HEK293T (cell line): ENCODE measurements around the gene MUC20.
"Not testable (repeated sequence)": the region's sequence is repeated elsewhere in the genome, so short reads cannot be mapped to it uniquely, and the experiment has no call there.

ENCODE experiments used
- CTCF ChIA-PET: fragments of 350-600 bp; formaldehyde crosslinking; extraction: SDS; loops from one replicate; lab custom pipeline; 2021; ENCODE audit warnings: antibody characterized with exemption, inconsistent platforms; lab: Yijun Ruan, JAX
- POLR2A ChIA-PET: fragments of 350-600 bp; formaldehyde crosslinking; extraction: SDS; loops from one replicate; lab custom pipeline; 2020; ENCODE audit warnings: antibody characterized with exemption, inconsistent platforms; lab: Yijun Ruan, JAX
- DNase-seq: peaks from one replicate; pipeline ENCODE4 v3.0.0; 2012; ENCODE audit warnings: mixed read lengths; ENCODE audit errors: extremely low spot score
- ARNT ChIP-seq: fragments of 450-650 bp; IDR thresholded peaks from 2 replicates; pipeline ENCODE4 v1.6.1; 2017; ENCODE audit warnings: mild to moderate bottlenecking
- BHLHE40 ChIP-seq: fragments of 450-650 bp; IDR thresholded peaks from 2 replicates; pipeline ENCODE4 v1.6.1; 2016; ENCODE audit warnings: mild to moderate bottlenecking, moderate library complexity, borderline replicate concordance
- CTBP1 ChIP-seq: fragments of 450-650 bp; IDR thresholded peaks from 2 replicates; pipeline ENCODE4 v1.6.1; 2016; ENCODE audit warnings: borderline replicate concordance
- ELF4 ChIP-seq: fragments of 450-650 bp; IDR thresholded peaks from 2 replicates; pipeline ENCODE4 v1.6.1; 2017; ENCODE audit warnings: antibody characterized with exemption
- FOXA1 ChIP-seq: fragments of 450-650 bp; IDR thresholded peaks from 2 replicates; pipeline ENCODE4 v1.6.1; 2016; ENCODE audit warnings: mild to moderate bottlenecking
- FOXK2 ChIP-seq: fragments of 450-650 bp; IDR thresholded peaks from 2 replicates; pipeline ENCODE4 v1.6.1; 2016; ENCODE audit warnings: mild to moderate bottlenecking
- FOXM1 ChIP-seq: fragments of 450-650 bp; IDR thresholded peaks from 2 replicates; pipeline ENCODE4 v1.6.1; 2017; ENCODE audit warnings: mild to moderate bottlenecking, borderline replicate concordance
- HDGF ChIP-seq: fragments of 450-650 bp; IDR thresholded peaks from 2 replicates; pipeline ENCODE4 v1.6.1; 2017; ENCODE audit warnings: antibody characterized with exemption, borderline replicate concordance
- L3MBTL2 ChIP-seq: fragments of 450-650 bp; conservative IDR thresholded peaks from 2 replicates; pipeline ENCODE4 v1.6.1; 2016; ENCODE audit warnings: mild to moderate bottlenecking
- LEF1 ChIP-seq: fragments of 450-650 bp; IDR thresholded peaks from 2 replicates; pipeline ENCODE4 v1.6.1; 2017; ENCODE audit warnings: mild to moderate bottlenecking, borderline replicate concordance
- NFRKB ChIP-seq: fragments of 450-650 bp; IDR thresholded peaks from 2 replicates; pipeline ENCODE4 v1.6.1; 2016; ENCODE audit warnings: mild to moderate bottlenecking, moderate library complexity
- PKNOX1 ChIP-seq: fragments of 450-650 bp; IDR thresholded peaks from 2 replicates; pipeline ENCODE4 v1.6.1; 2016
- SP1 ChIP-seq: fragments of 450-650 bp; IDR thresholded peaks from 2 replicates; pipeline ENCODE4 v1.6.1; 2017
- SUZ12 ChIP-seq: fragments of 450-650 bp; IDR thresholded peaks from 2 replicates; pipeline ENCODE4 v1.6.1; 2016; ENCODE audit warnings: mild to moderate bottlenecking
- TARDBP ChIP-seq: fragments of 450-650 bp; IDR thresholded peaks from 2 replicates; pipeline ENCODE4 v1.6.1; 2016
- ZNF384 ChIP-seq: fragments of 450-650 bp; IDR thresholded peaks from 2 replicates; pipeline ENCODE4 v1.6.1; 2016

The MUC20 gene

DNA sequence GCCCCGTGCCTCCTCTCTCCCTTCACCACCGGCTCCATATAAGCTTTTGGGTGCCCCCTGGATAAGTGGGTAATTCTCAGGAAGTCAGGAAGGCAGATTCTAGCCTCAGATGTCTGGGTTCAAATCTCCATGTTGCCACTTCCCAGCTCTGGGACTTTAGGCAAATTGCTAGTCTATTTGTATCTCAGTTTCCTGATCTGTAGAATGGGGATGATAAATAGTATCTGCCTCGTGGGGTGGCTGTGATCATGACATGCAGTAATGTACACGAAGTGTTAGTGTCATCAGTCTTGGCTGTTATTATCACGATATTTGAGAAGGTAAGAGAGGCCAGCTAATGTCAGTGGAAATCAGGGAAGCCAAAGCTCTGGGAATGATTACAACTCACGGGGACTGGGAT is 47.6 kb downstream of the MUC20 start:
- CTCF ChIA-PET, result no interaction called here
- POLR2A ChIA-PET, result no interaction called here

DNA sequence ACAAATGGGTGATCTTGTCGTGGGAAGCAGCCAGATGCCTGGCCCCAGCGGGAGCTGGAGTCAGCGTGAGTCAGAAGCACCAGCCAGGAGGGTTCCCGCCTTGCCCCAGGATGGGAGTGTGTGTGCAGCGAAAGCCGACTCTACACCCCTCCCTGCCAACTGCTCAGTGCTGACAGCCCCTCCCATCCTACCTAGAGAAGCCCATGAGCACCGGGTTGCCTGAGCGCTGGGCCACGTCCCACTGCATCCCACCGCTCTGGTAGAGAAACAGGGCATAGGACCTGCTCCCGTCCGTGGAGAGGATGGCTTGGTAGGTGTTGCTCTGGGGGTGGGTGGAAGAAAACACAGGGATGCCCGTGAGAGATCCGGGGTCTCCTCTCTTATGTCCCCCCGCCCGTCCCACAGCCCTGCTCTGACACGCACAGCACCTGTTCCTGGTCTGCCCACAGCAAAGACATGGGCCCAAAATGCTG is 48.1 kb downstream of the MUC20 start:
- ChIA-PET CTCF (no interaction called here), POLR2A (no interaction called here)

More for the DNA sequence above, 47.6 kb downstream of the MUC20 start:
- no peak for TF ChIP-seq PKNOX1
- no peak for TF ChIP-seq FOXK2
- no peak for TF ChIP-seq FOXA1
- no peak for TF ChIP-seq L3MBTL2
- no peak for TF ChIP-seq TARDBP
- no peak for TF ChIP-seq CTBP1
- TF ChIP-seq LEF1, result no peak
- TF ChIP-seq ARNT, result no peak
- no peak for TF ChIP-seq SP1
- TF ChIP-seq BHLHE40, result no peak
- no peak for DNase-seq

GRCh38 chr3:195769551-195769950 is 48.8 kb downstream of the MUC20 start:
- POLR2A ChIA-PET, result no interaction called here
- DNase-seq, result no peak
- no peak for TF ChIP-seq ZNF384
- no peak for TF ChIP-seq TARDBP
- no peak for TF ChIP-seq PKNOX1
- TF ChIP-seq ELF4, result no peak
- TF ChIP-seq LEF1, result no peak
- no peak for TF ChIP-seq FOXA1
- no peak for TF ChIP-seq FOXK2
- no peak for TF ChIP-seq ARNT
- no peak for TF ChIP-seq HDGF
- TF ChIP-seq SUZ12, result no peak
- no peak for TF ChIP-seq BHLHE40
- TF ChIP-seq SP1, result no peak
- no peak for TF ChIP-seq CTBP1
- no peak for TF ChIP-seq L3MBTL2
- no peak for TF ChIP-seq NFRKB
- no peak for TF ChIP-seq FOXM1
- CTCF ChIA-PET, result no interaction called here

More for the DNA sequence above, 48.1 kb downstream of the MUC20 start:
- TF ChIP-seq L3MBTL2 (no peak), CTBP1 (no peak), FOXK2 (no peak), NFRKB (no peak), PKNOX1 (no peak), SUZ12 (no peak), FOXM1 (no peak)
- no peak for DNase-seq

- DNase-seq, result no peak
- ChIA-PET CTCF (no interaction called here), POLR2A (no interaction called here)
- no peak for TF ChIP-seq SUZ12
- no peak for TF ChIP-seq CTBP1
- TF ChIP-seq TARDBP, result no peak
- TF ChIP-seq NFRKB, result no peak
- TF ChIP-seq ELF4, result no peak
- no peak for TF ChIP-seq FOXA1
- TF ChIP-seq L3MBTL2, result no peak
- no peak for TF ChIP-seq BHLHE40
- TF ChIP-seq ZNF384, result no peak
- no peak for TF ChIP-seq FOXM1
- no peak for TF ChIP-seq SP1
- no peak for TF ChIP-seq HDGF
- TF ChIP-seq PKNOX1, result no peak
- TF ChIP-seq FOXK2, result no peak
- TF ChIP-seq ARNT, result no peak
- TF ChIP-seq LEF1, result no peak
Observed at GRCh38 chr3:195770081-195770840, 49.5 kb downstream of the MUC20 start.

- POLR2A ChIA-PET, result not testable (repeated sequence)
Observed at GRCh38 chr3:195770841-195771645, 50.3 kb downstream of the MUC20 start.

More at GRCh38 chr3:195770841-195771645, 50.3 kb downstream of the MUC20 start:
- DNase-seq, CTCF ChIA-PET: not testable (repeated sequence)
